HG03064 (cell line): ENCODE measurements around the gene ADAM11.

Source experiments
- ATAC-seq: cut with Tn5 transposase; IDR thresholded peaks from one replicate; pipeline ENCODE4 v1.9.1; 2021; ENCODE audit warnings: low read depth; ENCODE audit not compliant: unreplicated experiment

Gene ADAM11

DNA sequence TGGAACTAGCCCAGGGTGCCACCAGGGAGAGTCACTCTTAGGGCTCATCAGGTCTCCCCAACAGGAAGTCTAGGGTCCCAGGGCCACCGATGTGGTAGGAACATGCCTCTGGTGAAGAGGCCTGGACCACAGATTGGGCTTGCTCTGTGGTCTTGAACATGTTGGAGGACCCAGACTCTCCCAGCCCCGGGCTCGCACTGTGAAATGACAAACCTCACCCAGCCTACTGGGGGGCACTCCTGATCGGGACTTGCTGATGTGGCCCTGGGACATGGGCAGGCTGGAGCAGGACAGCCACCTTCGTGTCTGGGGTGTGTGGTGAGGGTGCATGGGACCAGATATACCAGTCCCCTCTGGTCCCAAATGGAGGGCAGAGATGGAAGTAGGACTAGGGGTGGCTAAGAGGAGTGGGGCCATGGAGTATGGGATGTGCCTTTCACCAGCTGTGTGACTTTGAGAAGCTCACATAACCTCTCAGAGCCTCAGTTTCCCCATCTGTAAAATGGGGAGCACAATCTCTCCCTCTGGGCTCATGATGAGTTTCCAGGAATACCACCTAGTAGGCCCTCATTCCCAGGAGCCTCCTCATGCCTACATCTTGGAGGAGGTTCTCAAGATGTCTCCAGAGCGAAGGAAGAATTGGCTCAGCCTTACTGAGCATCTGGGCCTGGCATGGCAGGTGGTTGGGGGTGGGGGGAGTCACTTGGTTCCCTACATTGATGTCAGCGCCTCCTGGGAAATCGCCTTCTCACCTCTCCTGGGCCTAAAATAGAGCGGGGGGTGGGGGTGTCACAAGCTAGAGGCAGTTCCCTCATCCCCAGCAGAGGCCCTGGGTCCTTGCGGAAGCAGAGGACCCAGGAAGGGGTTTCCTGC is 1.5 kb upstream of the ADAM11 start:
- no peak for ATAC-seq

DNA sequence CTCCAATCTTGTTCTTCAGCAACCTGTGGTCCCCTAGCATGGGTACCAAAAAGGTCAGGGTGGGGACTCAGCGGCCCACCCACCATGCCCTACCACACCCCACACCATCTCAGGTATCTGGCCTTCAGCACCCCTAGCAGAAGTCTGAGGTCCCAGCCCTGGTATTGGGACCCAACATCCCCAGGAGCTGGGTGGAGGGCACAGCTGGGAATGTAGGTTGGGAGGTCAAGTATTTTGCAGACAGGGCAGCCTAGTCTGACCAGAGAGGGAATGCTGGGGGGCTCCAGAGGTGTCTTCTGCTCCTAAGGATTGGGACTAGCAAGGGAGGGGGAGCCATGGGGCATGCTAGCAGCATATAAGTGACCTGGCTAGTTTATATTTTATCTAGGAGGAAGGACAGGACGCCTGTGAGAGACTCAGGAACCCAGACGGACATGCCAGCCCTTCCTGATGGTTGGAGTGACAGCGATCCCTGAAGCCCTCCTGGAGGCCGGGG is 822 bp upstream of the ADAM11 start:
- ATAC-seq = no peak

DNA sequence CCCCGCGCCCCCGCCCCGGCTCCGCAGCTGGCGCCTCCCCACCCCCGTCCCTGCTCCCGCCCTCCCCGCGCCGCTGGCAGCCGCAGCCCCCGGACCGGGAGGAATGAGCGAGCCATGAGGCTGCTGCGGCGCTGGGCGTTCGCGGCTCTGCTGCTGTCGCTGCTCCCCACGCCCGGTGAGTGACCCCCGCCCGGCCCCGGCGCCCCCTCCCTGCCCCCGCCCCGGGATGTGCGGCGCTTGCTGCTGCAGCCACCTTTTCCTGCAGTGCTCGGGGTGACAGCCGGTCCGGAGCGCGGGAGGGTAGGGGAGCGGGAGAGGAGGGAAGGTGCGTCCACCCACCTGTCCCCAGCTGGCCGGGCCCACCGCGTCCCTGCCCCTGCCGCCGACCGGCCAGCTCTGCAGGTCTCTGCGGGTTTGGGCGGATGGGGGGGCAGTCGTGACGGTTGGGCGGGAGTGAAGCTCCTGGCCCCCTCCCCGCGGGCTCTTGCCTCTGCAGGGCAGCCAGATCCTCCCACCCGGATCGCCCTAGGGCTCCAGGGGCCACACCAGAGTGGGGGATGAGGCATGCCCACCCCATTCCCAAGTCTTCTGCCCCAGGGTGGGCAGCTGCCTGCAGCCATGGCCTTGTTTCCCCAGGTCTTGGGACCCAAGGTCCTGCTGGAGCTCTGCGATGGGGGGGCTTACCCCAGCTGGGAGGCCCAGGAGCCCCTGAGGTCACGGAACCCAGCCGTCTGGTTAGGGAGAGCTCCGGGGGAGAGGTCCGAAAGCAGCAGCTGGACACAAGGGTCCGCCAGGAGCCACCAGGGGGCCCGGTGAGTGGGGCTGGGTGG is 513 bp downstream of the ADAM11 start:
- ATAC-seq = no peak

DNA sequence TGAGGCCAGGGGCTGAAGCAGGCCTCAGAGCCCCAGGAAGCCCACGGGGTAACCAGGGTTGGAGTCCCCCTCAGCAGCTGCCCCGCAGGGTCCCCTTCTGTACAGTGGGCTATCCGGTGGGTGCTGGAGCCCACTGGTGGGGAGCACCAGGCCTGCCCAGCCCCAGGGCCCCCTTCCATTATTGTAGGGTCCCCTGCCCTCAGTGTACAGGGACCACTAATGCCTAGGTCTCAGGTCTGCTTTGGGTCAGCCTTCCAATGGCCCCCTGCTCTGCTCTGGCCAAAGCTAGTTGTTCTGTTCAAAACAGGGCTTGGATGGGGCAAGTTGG is 1.1 kb downstream of the ADAM11 start:
- ATAC-seq = no peak

DNA sequence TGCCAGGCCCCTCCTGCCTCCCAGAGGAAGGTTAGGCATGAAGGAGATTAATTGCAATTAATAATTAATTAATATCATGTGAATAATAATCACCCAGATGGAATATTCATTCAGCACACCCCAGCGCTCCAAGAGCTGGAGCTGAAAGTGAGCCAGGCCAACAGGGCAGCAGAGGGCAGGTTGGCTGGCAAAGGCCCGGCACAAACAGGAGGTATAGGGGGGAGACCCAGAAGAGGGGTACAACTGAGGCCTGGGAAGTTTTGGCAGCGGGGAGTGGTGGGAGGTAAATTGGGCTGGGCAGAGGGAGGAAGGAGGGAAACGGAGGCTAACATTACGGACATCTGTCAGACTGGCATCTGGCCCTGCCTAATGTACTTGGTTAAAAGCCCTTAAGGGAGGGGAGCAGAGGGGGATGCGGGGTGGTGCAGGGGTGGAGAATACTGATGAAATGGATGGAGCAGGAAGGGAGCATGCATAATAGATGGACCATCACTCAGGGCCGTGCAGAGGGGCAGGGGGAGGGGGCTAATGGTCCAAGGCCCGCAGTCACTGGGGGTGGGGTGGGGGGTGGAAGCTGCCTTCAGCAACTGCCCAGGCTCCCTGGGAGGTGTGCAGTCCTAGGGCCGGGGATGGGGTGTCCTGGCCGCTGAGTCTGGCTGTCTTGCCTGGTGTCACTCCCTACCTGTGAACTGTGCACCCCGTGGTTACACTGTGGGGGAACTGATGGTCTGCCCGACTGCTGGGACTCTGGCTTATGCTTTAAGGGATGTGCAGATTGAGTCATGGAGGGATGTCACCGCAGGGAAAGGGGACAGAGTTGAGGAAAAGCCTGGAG is 1.9 kb downstream of the ADAM11 start:
- no peak for ATAC-seq

DNA sequence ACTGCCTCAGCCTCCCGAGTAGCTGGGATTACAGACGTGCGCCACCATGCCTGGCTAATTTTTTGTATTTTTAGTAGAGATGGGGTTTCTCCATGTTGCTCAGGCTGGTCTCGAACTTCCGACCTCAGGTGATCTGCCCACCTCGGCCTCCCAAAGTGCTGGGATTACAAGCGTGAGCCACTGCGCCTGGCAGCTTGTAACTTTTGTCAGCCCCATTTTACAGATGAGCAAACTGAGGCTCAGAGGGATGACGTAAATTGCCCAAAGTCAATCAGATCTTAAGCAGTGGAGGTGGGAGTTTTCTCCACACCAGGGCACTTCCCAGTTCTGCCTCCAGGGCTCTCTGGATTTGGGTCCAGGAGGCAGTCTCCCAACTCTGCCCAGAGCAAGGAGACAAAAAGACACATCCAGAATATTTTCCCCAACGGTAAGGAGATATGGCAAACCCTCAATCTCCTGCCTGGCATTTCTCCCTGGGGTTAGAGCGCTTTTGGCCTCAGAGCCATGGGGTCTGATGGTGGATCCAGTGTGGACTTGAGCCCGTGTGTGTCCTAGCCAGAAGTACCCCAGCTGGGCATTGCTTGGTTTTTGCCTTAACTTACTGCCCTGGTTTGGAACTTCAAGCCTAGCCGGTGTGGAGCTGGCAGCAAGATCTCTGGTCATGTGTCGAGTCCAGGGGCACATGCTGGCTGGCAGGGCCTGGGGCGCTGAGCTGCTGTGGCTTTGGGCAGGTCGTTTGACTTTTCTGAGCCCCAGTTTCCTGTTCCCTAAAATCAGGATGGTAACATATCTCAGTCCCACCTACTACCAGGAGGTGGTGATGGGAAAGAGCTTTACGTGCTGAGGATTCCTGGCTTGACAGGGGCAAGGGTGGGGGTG is 3.4 kb downstream of the ADAM11 start:
- no peak for ATAC-seq

DNA sequence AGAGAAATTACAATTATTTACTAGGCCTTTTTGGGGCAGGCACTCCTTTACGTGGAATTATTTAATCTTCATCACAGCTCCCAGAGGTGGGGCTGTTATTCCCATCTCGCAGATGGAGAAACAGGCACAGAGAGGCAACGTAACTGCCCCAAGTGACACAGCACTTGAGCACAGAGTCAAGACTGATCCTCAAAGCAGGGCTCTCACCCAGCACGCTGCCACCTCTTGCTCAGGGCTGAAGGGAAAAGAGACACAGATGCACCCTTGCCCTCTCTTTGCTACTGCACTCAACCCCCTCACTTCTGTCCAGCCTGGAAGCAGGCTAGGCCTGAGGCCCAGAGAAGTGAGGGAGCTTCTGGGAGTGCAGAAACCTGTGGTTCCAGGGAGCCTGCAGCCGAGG is 4.4 kb downstream of the ADAM11 start:
- no peak for ATAC-seq

DNA sequence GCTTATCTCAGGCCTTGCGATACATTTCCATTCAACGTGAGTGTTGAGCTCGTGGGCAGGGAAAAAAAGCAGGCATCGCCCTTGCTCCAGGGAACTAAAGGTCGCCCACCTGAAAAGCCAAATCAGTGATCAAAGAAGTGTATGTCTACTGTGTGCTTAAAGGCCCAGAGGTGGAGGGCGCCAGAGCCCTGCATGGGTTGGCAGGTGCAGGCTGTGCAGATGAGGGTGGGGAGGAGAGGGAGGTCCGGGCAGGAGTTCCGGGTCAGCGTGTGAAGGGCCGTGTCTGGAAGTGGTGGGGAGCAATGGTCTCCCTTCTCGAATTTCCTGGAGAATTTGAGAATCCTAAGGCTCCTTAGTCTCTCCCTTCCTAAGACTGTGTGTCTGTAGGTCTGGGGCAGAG is 7.2 kb downstream of the ADAM11 start:
- ATAC-seq = no peak

DNA sequence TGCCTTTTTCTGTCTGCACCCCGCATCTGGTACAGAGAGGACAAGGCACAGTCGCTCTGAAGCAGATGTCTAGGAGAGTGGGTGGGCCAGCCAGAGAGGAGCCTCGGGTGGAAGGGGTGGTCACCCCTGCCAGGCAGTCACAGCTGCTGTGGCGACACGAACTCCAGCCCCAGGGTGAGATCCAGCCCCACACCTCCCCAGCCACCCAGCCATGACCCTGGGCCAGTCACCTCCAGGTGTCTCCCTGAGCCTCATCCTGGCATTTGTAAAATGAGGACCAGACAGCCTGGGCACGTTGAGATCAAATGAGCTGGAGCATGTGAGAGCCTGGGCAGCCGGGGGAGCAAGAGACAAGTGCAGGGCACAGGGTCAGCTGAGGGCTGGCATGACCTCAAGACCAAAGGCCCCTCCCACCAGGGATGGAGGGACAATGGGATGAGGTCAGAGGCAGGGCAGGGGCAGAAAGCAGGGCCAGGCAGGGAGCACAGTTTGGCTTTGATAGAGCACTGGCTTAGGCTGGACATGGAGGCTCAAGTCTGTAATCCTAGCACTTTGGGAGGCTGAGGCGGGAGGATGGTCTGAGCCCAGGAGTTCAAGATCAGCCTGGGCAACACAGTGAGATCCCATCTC is 7.7 kb downstream of the ADAM11 start:
- no peak for ATAC-seq

DNA sequence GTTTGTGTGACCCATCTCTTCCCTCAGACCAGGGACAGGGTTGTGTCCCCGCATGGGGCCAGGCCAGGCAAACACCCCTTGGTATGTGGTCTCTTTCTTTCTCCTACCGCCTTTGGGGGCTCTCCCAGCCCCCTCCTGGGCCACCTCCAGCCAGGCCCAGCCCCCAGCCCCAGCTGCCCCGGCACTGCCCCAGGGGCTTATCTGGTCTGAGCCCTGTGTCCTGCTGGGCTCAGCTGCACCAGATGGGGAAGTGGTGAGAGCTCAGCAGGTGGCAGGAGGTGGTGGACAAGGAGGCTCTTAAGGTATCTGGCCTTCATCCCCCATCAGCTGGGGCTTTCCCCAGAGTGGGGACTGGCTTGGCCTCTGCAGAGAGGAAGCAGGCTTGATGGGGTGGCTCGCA is 8.7 kb downstream of the ADAM11 start:
- no peak for ATAC-seq

DNA sequence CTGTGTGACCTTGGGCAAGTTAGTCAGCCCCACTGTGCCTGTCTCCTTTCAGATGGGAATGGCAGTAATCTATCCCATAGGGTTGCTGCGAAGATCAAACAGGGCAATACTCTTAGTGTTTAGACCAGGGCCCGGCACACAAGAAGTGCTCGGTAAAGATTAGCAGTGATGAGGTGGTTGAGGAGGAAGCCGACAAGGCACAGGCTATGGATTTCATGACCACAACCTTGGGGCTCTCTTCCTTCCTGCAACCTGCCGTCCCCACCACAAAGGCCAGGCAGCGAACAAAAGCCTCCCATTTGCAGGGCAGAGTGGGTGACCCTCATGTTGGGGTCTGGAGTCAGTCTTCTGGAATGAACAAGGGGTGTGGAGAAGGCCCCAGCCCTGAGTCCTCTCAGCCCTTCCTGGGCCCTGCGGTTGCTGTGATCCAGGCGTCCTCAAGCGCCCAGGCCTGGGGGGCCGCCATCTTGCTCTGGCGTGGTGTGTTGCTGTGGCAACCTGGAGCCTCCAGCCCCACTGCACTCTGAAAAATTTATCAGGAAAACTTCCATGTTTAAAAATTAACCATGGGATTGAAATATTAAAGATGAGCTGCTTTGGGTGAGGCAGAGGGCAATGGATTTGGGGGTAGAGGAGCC is 9.8 kb downstream of the ADAM11 start:
- ATAC-seq = no peak

DNA sequence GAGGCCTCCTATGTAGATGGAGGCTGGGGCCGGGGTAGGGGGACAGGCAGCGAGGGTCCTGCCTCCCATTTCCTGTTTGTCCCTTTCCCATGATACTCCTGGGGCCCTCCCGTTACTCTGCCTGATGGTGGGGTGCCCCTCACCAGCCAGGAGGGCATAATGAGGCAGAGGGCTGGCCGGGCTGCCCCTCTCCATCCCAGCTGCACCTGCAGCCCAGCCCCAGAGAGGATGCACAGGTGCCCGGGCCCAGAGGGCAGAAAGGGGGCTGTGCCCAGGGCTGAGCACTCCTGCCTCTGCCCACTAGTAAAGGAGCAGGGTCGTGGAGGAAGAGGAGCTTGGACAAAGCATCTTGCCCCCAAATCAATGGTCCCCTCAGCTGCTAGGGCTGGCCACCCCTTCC is 10.4 kb downstream of the ADAM11 start:
- no peak for ATAC-seq

DNA sequence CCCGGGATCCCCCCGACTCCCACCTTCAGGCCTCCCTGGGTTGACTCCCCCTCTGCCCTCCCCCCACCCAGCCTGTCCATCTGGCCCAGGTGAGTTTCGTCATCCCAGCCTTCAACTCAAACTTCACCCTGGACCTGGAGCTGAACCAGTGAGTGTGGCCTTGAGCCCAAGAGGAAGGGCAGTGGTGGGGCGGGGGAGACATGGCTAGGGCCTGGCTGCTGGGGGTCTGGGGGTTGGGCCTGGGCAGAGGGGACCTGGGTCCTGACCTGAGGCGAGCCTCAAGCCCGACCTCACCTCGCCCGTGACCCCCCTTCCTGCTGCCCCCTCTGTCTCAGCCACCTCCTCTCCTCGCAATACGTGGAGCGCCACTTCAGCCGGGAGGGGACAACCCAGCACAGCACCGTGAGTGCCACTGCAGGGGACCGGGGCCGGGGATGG is 10.9 kb downstream of the ADAM11 start:
- ATAC-seq = no peak

DNA sequence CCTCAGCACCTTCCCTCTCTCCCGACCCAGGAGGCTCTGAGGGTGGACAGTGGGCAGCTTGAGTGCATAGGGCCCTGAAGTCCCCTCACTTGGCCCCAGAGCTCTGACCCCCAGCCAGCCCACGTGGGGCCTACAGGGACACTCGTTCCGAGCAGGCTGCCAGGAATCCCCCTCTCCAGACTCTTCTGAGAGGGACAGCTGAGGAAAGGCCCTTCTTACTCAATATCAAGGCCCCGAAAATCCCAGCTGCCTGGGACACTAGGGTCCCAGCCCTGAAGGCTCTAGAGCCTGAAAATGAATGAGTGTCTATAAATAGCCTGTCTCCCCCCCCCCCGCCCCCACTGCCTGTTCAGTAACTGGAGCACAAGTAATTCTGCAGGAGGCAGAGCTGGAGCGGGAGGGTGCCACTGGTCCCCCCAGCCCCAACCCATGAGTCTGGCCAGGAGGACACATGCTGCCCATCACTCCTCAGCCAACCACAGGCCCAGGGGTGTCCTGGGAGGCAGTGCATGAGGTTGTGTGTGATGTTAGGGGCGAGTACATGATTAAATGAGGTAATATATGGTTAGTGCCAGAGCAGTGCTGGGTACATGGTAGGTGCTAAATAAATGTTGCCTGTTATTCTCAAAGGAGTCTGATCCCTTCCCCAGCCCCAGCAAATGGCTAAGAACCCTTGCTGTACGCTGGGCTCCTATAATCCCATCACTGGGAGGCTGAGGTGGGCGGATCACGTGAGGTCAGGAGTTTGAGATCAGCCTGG is 11.6 kb downstream of the ADAM11 start:
- no peak for ATAC-seq

DNA sequence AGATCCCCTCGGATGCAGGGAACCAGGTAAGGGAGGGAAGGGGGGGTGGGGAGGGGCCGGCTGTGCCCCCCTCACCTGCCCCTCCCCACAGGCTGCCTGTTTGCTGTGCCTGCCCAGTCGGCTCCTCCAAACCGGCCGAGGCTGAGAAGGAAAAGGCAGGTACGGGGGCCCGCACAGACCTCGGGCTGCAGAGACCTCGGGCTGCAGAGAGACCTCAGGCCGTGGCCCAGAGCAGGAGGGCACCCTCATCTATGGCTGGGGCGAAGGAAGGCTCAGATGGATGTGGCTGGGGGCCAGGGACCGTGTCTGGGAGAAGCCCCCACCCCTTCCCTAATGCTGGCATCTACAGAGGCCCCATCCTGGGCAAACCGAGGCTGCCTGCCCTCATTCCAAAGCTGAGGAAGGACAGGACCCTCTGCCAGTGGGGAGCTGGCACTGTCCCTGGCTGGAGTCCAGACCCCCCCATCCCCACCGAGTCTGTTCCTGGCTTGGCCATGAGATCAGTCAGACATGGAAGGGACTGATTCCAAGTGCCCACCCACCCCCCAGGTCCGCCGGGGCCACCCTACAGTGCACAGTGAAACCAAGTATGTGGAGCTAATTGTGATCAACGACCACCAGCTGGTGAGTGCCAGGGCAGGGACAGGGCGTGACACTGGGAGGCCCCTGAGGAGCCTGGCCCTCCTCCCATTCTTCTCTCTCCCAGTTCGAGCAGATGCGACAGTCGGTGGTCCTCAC is 13.7 kb downstream of the ADAM11 start:
- no peak for ATAC-seq

DNA sequence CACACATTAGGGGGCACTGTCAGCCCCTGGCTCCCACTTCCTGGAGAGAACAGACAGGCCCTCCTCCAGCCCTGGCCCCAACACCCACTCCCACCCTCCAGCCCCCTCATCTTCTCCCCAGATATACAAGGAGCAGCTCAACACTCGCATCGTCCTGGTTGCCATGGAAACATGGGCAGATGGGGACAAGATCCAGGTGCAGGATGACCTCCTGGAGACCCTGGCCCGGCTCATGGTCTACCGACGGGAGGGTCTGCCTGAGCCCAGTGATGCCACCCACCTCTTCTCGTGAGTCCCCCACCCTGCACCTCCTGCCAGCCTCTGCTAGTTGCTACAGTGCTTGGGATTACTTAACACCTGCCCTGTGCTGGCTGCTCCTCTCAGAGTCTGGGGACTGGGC is 14.4 kb downstream of the ADAM11 start:
- ATAC-seq = no peak

DNA sequence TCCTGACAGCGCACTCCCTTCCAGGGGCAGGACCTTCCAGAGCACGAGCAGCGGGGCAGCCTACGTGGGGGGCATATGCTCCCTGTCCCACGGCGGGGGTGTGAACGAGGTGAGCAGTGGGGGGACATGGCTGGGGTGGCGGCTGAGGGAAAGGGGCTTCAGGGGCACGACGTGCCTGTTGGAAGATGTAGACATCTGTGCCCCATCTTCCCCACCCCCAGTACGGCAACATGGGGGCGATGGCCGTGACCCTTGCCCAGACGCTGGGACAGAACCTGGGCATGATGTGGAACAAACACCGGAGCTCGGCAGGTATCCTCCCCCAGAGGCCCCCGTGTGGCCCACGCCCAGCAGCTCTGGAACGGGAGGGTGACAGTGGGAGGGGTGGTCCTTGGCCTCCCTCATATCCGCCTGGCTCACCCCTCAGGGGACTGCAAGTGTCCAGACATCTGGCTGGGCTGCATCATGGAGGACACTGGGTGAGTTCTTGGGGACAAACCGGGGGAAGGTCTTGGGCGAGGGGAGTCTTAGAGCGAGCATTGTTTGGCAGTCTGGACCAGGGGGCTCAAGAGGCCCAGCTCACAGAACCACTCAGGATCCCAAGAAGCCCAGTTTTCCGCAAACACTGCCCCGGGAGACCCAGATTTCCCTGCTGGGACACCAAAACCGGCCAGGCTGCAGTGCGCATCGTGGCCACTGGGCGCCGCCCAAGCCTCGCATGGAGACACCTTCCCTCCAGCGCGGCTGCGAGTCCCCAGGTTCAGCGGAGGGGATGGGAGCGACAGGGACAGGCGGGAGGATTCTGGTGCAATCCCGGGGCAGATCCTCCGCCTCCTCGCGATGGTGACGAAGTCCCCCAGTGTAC is 15.7 kb downstream of the ADAM11 start:
- no peak for ATAC-seq
